CD4-positive, alpha-beta memory T cell (primary cell): Measurements from ENCODE around the gene SPAG4. TPM values are rescaled to one million over a fixed set of nuclear protein-coding genes. Genes with fewer than 3 reads are reported as not detected.

Source experiments
- CTCF ChIA-PET: fragments of 350-600 bp; sonication (Branson Sonifier 250); formaldehyde crosslinking; loops from one replicate; lab custom pipeline; 2021; ENCODE audit warnings: inconsistent platforms; ENCODE audit not compliant: partially characterized antibody; lab: Charles Lee
- POLR2A ChIA-PET: fragments of 350-600 bp; sonication (Branson Sonifier 250); formaldehyde crosslinking; loops from one replicate; lab custom pipeline; 2021; ENCODE audit not compliant: partially characterized antibody; lab: Charles Lee
- DNase-seq, 5 donors: peaks; one replicate each; pipeline versions ENCODE4 v3.0.0 to v3.0.0-alpha.2; 2020 to 2022; ENCODE audit warnings: mixed read lengths in 1 of 5
- H3K27ac ChIP-seq: one replicate; pipeline ENCODE4 v1.7.0; 2013; ENCODE audit warnings: low read depth, low read length
- H3K27me3 ChIP-seq: 2 replicates; pipeline ENCODE4 v1.7.0; 2013; ENCODE audit warnings: mild to moderate bottlenecking, low read length, moderate library complexity; ENCODE audit not compliant: insufficient read depth
- H3K36me3 ChIP-seq: 2 replicates; pipeline ENCODE4 v1.7.0; 2013; ENCODE audit warnings: mild to moderate bottlenecking, low read length, moderate library complexity; ENCODE audit not compliant: insufficient read depth
- H3K4me1 ChIP-seq: 2 replicates; pipeline ENCODE4 v1.7.0; 2013; ENCODE audit warnings: mild to moderate bottlenecking, low read length, moderate library complexity; ENCODE audit not compliant: insufficient read depth
- H3K4me3 ChIP-seq, 2 donors: one replicate each; pipeline ENCODE4 v1.7.0; 2013; ENCODE audit warnings: low read length in 2 of 2, mild to moderate bottlenecking in 1 of 2
- H3K9me3 ChIP-seq, 2 donors: one replicate each; pipeline ENCODE4 v1.7.0; 2013; ENCODE audit warnings: low read length in 2 of 2, control low read depth in 1 of 2; ENCODE audit not compliant: control insufficient read depth in 1 of 2
- H3K27ac Mint-ChIP-seq, 7 donors: one replicate each; pipeline ENCODE4 v1.8.0; 2020 to 2021; ENCODE audit warnings: mixed read lengths in 7 of 7, mild to moderate bottlenecking in 6 of 7, inconsistent platforms in 3 of 7, moderate library complexity in 3 of 7
- H3K27me3 Mint-ChIP-seq, 2 donors: one replicate each; pipeline ENCODE4 v1.8.0; 2020 to 2021; ENCODE audit warnings: mixed read lengths in 2 of 2
- H3K36me3 Mint-ChIP-seq, 2 donors: one replicate each; pipeline ENCODE4 v1.8.0; 2020 to 2021; ENCODE audit warnings: mixed read lengths in 2 of 2, inconsistent platforms in 1 of 2, mild to moderate bottlenecking in 1 of 2
- H3K4me1 Mint-ChIP-seq, 4 donors: one replicate each; pipeline ENCODE4 v1.8.0; 2020 to 2021; ENCODE audit warnings: mixed read lengths in 4 of 4, mild to moderate bottlenecking in 1 of 4
- H3K4me3 Mint-ChIP-seq, 8 donors: one replicate each; pipeline ENCODE4 v1.8.0; 2020 to 2021; ENCODE audit warnings: mixed read lengths in 8 of 8, mild to moderate bottlenecking in 7 of 8, moderate library complexity in 6 of 8, inconsistent platforms in 3 of 8
- H3K9me3 Mint-ChIP-seq, 8 donors: one replicate each; pipeline ENCODE4 v1.8.0; 2020 to 2021; ENCODE audit warnings: mixed read lengths in 8 of 8, mild to moderate bottlenecking in 5 of 8, inconsistent platforms in 3 of 8, moderate library complexity in 1 of 8
- intact Hi-C: fragments of 100-400 bp; cut with micrococcal nuclease; formaldehyde crosslinking; loops from one replicate; pipeline ENCODE4 v1.15.1; 2023
- polyA plus RNA-seq, 2 donors: library from polyadenylated mRNA; unstranded; fragments of 300-500 nt; fragmentation: Illumina TruSeq; gene quantifications; one replicate each; pipeline ENCODE4 v1.2.3, GENCODE V29; 2021
- total RNA-seq, 2 experiments: library from RNA; stranded (reverse); gene quantifications; one replicate each; pipeline ENCODE4 v1.2.3, GENCODE V29; 2021

The SPAG4 gene
- total and polyA plus RNA-seq, 4 experiments from 2014 or later: 0.47 to 1.3 (median 0.74) TPM

GRCh38 chr20:35644806-35645205 is 29.2 kb downstream of the SPAG4 start:
- ChIA-PET CTCF (no interaction called here), POLR2A (interaction anchor here (0.7 to 1.2 kb wide), 2 partner anchors 12 to 19 kb away, joined by 3 to 5 read pairs; no protein-coding TSS in a partner anchor)
- no peak overlapping the region for H3K4me3 Mint-ChIP-seq
- Histone ChIP-seq H3K36me3 (no peaks in the 10 kb centered on the region), H3K9me3 (no peaks in the 10 kb centered on the region), H3K27ac (no peak overlapping the region), H3K4me3 (no peak overlapping the region), H3K27me3 (no peaks in the 10 kb centered on the region), H3K4me1 (peaks cover 48% of the 10 kb centered on the region)
- intact Hi-C loops: no loop called here
- H3K36me3 Mint-ChIP-seq: peaks cover 4 to 20% of the 10 kb centered on the region in 2 donors
- DNase-seq: no peak
- H3K9me3 Mint-ChIP-seq: no peaks in the 10 kb centered on the region
- peaks cover 67 to 95% (median 79%) of the 10 kb centered on the region in 4 donors for H3K4me1 Mint-ChIP-seq
- H3K27me3 Mint-ChIP-seq: no peaks in the 10 kb centered on the region
- peak overlapping the region in 5 of 7 donors; percentile 4 to 90 (median 68) for H3K27ac Mint-ChIP-seq

- peaks cover 45% of the 10 kb centered on the region for H3K4me1 ChIP-seq
- intact Hi-C loops: no loop called here
- POLR2A ChIA-PET: interaction anchor here (0.8 kb wide), 1 partner anchor 15 kb away, joined by 3 read pairs; no protein-coding TSS in a partner anchor
- H3K4me3 ChIP-seq: no peak overlapping the region
- H3K27me3 ChIP-seq: no peaks in the 10 kb centered on the region
- no peak for DNase-seq
- no peaks in the 10 kb centered on the region for H3K9me3 Mint-ChIP-seq
- H3K27ac ChIP-seq: no peak overlapping the region
- no peaks in the 10 kb centered on the region for H3K9me3 ChIP-seq
- H3K27ac Mint-ChIP-seq: peak overlapping the region in 6 of 7 donors; percentile 3 to 79 (median 56)
- no peak overlapping the region for H3K4me3 Mint-ChIP-seq
- H3K27me3 Mint-ChIP-seq: no peaks in the 10 kb centered on the region
- H3K36me3 ChIP-seq: peaks cover 21% of the 10 kb centered on the region
- H3K36me3 Mint-ChIP-seq: peaks cover 15 to 34% of the 10 kb centered on the region in 2 donors
- CTCF ChIA-PET: no interaction called here
- peaks cover 49 to 81% (median 64%) of the 10 kb centered on the region in 4 donors for H3K4me1 Mint-ChIP-seq
Measured at GRCh38 chr20:35648836-35649235, 33.2 kb downstream of the SPAG4 start.

- Mint-ChIP-seq H3K9me3 (no peaks in the 10 kb centered on the region), H3K4me1 (peaks cover 36 to 63% (median 49%) of the 10 kb centered on the region in 4 donors), H3K27ac (peak overlapping the region in 6 of 7 donors; percentile 5 to 70 (median 19)), H3K4me3 (no peak overlapping the region), H3K27me3 (no peaks in the 10 kb centered on the region), H3K36me3 (peaks cover 15 to 28% of the 10 kb centered on the region in 2 donors)
- POLR2A ChIA-PET: interaction anchor here (0.6 to 1.4 kb wide), 3 partner anchors 10 to 152 kb away, joined by 3 to 4 read pairs (median 4); no protein-coding TSS in a partner anchor
- H3K4me1 ChIP-seq: peaks cover 46% of the 10 kb centered on the region
- H3K36me3 ChIP-seq: peaks cover 37% of the 10 kb centered on the region
- DNase-seq: no peak
- CTCF ChIA-PET: no interaction called here
- intact Hi-C loops: no loop called here
- no peak overlapping the region for H3K4me3 ChIP-seq
- no peaks in the 10 kb centered on the region for H3K9me3 ChIP-seq
- H3K27ac ChIP-seq: no peak overlapping the region
- no peaks in the 10 kb centered on the region for H3K27me3 ChIP-seq
Measured at GRCh38 chr20:35650632-35651031, 35.0 kb downstream of the SPAG4 start.

GRCh38 chr20:35651958-35652357 is 36.3 kb downstream of the SPAG4 start:
- H3K9me3 ChIP-seq: no peaks in the 10 kb centered on the region
- Mint-ChIP-seq H3K9me3 (no peaks in the 10 kb centered on the region), H3K4me1 (peaks cover 32 to 57% (median 44%) of the 10 kb centered on the region in 4 donors), H3K4me3 (no peak overlapping the region), H3K36me3 (peaks cover 15 to 28% of the 10 kb centered on the region in 2 donors), H3K27me3 (no peaks in the 10 kb centered on the region), H3K27ac (peak overlapping the region in 1 of 7 donors; percentile 6)
- H3K4me1 ChIP-seq: peaks cover 48% of the 10 kb centered on the region
- H3K27me3 ChIP-seq: no peaks in the 10 kb centered on the region
- DNase-seq: no peak
- no peak overlapping the region for H3K4me3 ChIP-seq
- H3K36me3 ChIP-seq: peaks cover 37% of the 10 kb centered on the region
- ChIA-PET POLR2A (interaction anchor here (0.7 to 5.2 kb wide), 3 partner anchors 10 to 36 kb away, joined by 3 to 26 read pairs (median 4); partner anchors contain the start of genes CPNE1, RBM12 and SPAG4), CTCF (interaction anchor here (1.5 kb wide), 1 partner anchor 33 kb away, joined by 5 read pairs; no protein-coding TSS in a partner anchor)
- H3K27ac ChIP-seq: no peak overlapping the region
- intact Hi-C loops: no loop called here

GRCh38 chr20:35652641-35653429 is 37.2 kb downstream of the SPAG4 start:
- CTCF ChIA-PET: interaction anchor here (1.5 kb wide), 1 partner anchor 34 kb away, joined by 5 read pairs; no protein-coding TSS in a partner anchor
- intact Hi-C loops: no loop called here
- peaks cover 20 to 32% of the 10 kb centered on the region in 2 donors for H3K36me3 Mint-ChIP-seq
- POLR2A ChIA-PET: interaction anchor here (1.7 to 5.2 kb wide), 2 partner anchors 11 to 37 kb away, joined by 4 to 26 read pairs; partner anchors contain the start of genes CPNE1, RBM12 and SPAG4
- no peaks in the 10 kb centered on the region for H3K27me3 Mint-ChIP-seq
- no peaks in the 10 kb centered on the region for H3K9me3 ChIP-seq
- peaks cover 37% of the 10 kb centered on the region for H3K36me3 ChIP-seq
- H3K27ac Mint-ChIP-seq: no peak overlapping the region
- no peaks in the 10 kb centered on the region for H3K9me3 Mint-ChIP-seq
- H3K4me3 ChIP-seq: no peak overlapping the region
- no peaks in the 10 kb centered on the region for H3K27me3 ChIP-seq
- peaks cover 33 to 61% (median 41%) of the 10 kb centered on the region in 4 donors for H3K4me1 Mint-ChIP-seq
- no peak overlapping the region for H3K27ac ChIP-seq
- no peak overlapping the region for H3K4me3 Mint-ChIP-seq
- peaks cover 56% of the 10 kb centered on the region for H3K4me1 ChIP-seq
- DNase-seq: no peak

GRCh38 chr20:35653430-35653734 is 37.8 kb downstream of the SPAG4 start:
- Mint-ChIP-seq H3K4me3 (no peak overlapping the region), H3K27me3 (no peaks in the 10 kb centered on the region), H3K27ac (no peak overlapping the region), H3K9me3 (no peaks in the 10 kb centered on the region), H3K36me3 (peaks cover 19 to 31% of the 10 kb centered on the region in 2 donors), H3K4me1 (peaks cover 33 to 62% (median 37%) of the 10 kb centered on the region in 4 donors)
- peaks cover 57% of the 10 kb centered on the region for H3K4me1 ChIP-seq
- ChIA-PET POLR2A (interaction anchor here (5.2 kb wide), 1 partner anchor 10 kb away, joined by 26 read pairs; the partner anchor contains the start of genes CPNE1 and RBM12), CTCF (interaction anchor here (0.7 to 1.2 kb wide), 2 partner anchors 49 to 301 kb away, joined by 3 read pairs; partner anchors contain the start of gene SCAND1)
- H3K27ac ChIP-seq: no peak overlapping the region
- no peaks in the 10 kb centered on the region for H3K9me3 ChIP-seq
- no peaks in the 10 kb centered on the region for H3K27me3 ChIP-seq
- intact Hi-C loops: no loop called here
- H3K4me3 ChIP-seq: no peak overlapping the region
- peaks cover 37% of the 10 kb centered on the region for H3K36me3 ChIP-seq
- DNase-seq: no peak

- H3K4me1 ChIP-seq: peaks cover 58% of the 10 kb centered on the region
- Mint-ChIP-seq H3K27ac (no peak overlapping the region), H3K4me3 (no peak overlapping the region), H3K36me3 (peaks cover 16 to 30% of the 10 kb centered on the region in 2 donors), H3K27me3 (no peaks in the 10 kb centered on the region), H3K9me3 (no peaks in the 10 kb centered on the region), H3K4me1 (peaks cover 34 to 62% (median 35%) of the 10 kb centered on the region in 4 donors)
- H3K4me3 ChIP-seq: no peak overlapping the region
- no peaks in the 10 kb centered on the region for H3K27me3 ChIP-seq
- ChIA-PET CTCF (interaction anchor here (0.7 to 1.2 kb wide), 2 partner anchors 50 to 300 kb away, joined by 3 read pairs; partner anchors contain the start of gene SCAND1), POLR2A (interaction anchor here (5.2 kb wide), 1 partner anchor 10 kb away, joined by 26 read pairs; the partner anchor contains the start of genes CPNE1 and RBM12)
- intact Hi-C loops: no loop called here
- DNase-seq: no peak
- no peak overlapping the region for H3K27ac ChIP-seq
- H3K9me3 ChIP-seq: no peaks in the 10 kb centered on the region
- peaks cover 37% of the 10 kb centered on the region for H3K36me3 ChIP-seq
Measured at GRCh38 chr20:35653893-35654292, 38.3 kb downstream of the SPAG4 start.
